DMS153 (cell line): ENCODE measurements around the gene CTNNA3.

Experiments used
- DNase-seq: peaks from one replicate; lab custom pipeline; 2025; lab: John Stamatoyannopoulos, UW

CTNNA3 gene

DNA sequence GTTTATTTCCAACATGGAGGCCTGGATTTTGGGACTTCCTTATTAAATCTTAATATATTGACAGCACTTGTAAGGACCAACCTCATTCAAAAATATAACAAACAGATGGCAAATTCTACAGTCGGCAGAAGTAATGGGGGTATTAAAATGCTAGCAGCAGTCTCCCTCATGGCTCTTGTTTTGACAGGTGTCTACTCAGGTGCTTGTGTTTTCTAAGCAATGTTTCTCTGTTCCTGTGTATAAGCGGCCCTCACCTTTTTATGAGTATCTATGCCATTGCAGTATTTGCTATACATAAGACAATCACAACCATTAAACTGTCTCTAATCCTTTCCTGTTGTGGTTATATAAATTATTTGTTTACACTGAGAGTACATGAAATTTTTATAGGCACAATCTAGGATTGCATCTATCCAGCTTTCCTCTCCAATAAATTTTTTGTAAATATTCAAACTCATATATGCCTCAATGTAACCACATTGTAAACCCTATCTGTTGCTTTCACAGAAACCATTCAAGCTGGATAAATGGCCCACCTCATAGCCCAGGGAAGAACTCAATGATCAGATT, 835.5 kb downstream of the CTNNA3 start:
- DNase-seq, result no peak

DNA sequence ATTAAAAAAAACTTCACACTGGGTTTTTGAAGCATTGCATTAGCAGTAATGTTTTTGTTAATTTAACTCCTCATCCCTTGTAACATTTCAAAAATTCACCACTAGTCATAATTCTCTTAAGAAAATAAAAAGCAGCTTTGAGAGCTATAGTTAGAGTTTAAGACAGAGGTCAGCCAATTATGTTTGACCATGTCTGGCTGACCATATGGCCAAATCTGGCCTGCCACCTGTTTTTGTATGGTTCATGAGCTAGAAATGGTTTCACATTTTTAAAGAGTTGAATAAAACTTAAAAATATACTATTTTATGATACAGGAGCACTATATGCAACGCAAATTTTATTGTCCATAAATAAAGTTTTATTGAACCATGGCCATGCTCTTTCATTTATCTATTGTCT, 843.2 kb downstream of the CTNNA3 start:
- no peak for DNase-seq

DNA sequence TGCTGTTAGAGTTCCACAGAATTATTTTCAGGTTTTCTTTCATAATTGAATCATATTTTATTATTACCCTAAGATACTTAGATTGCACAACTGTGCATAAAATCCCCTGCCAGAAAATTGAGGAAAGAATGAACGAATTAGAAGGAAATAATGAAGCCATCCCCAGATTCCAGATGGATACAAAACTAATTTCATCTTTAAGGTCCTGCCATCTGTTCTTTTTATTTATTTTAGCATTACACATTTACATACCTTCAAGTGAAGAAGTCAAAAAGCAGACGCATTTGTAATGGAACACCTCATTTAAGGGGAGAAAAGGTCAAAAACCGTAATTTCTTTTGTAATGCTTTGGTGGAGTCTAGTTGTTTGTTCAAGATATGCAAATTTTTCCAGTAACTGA, 847.1 kb downstream of the CTNNA3 start:
- DNase-seq, result no peak

DNA sequence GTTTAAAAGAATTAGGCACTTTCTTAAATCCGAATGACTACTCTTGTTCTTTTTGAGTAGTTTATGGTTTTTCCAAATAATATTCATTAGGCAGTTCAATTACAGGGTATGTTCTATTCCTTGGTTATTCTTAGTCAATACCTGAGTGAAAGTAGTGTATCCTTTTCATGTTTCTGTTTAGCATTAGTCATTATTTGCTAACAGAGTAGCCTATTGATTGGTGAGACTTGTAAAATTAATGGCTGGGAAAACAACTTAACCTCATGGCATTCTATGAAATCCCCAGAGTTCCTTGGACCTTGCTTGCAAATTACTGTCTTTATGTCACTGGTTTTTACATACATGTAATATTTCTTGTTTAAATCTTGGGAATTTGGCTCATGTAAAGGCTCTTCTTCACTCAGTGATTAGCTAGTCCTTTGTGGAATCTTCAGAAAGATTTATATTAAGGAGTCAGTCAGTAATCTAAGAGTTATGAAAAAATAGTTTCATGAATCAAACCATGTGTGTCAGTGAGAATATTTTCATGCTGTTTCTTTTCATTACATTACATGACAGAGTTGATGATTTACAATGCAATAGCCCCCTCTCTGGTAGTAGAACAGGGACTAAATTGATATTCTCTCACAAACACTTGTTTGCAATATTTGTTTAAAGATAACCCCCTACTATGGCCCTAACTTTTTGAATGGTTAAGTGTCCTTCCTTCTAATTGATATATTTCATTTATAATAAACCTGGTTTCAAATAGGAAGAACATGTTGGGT, 851.6 kb downstream of the CTNNA3 start:
- DNase-seq, result no peak

DNA sequence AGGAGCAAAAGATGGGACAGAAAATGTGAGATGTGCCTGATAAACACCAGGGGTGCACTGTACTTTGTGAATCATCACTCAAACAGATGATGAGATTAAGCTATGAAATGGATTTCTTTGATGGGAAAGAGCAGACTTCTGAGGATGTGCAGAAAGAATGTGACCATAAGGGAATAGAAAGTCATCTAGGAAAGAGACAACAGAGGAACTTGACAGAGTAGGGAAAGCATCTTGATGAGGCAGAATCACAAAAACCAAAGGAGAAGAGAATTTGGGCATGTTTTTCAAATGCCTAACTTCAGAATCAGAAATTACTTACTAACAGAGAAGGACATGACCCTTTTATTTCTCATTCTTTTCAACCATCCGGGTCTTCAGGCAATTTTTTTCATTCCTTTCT, 852.6 kb downstream of the CTNNA3 start:
- DNase-seq, result no peak

DNA sequence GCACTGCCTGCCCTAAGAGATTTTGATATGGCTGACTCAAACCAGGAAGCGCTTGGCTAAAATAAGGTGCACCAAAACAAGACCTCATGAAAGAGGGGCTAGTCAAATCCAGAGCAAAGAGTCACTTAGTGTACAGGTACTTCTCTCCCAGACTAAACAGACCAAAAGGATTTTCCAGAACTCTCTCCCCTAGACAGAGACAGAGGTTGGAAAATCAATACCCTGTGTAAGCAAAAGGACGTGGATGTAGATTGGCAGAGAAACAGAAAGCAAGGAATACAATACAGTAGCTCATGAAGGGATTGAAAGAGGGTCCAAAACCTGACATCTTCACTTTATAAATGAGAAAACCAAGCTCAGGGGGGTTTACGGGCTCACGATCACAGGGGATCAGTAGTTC, 853.1 kb downstream of the CTNNA3 start:
- DNase-seq, result no peak

DNA sequence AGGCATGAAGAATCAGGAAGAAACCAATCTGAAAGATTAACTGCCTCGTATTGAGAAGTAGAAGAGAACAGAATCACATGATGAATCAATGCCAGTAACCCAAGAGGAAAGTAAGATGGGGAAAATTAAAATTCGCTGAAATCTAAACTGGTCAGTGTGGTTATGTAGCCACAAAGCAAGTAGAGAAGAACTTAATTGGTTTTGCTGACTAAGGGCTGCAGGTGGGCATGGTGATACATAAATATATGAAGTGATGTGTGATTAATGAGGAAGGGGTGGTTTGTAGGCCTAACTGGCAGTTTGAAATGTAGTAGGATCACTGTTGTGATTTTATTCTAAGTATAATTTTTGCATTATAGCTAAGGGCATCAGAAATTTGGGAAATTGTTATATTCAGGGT, 853.6 kb downstream of the CTNNA3 start:
- no peak for DNase-seq

DNA sequence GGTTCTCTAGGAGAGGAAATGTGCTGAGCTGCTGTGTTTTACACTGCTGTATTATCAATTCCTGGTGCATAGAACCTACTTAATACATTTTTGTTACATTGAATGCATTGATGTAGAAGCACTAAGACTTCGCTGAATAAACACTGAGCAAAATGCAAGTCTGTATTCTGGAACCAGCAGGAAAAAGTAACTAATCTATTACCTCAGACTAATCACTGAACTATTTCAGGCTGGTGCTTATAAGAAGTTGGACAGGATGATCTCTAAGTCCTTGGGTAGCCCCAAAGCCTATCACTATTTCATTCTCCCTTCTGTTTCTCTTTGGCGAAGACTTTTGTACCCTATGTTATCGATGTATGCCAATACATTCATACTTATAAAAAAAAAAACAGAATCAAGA, 857.3 kb downstream of the CTNNA3 start:
- no peak for DNase-seq

DNA sequence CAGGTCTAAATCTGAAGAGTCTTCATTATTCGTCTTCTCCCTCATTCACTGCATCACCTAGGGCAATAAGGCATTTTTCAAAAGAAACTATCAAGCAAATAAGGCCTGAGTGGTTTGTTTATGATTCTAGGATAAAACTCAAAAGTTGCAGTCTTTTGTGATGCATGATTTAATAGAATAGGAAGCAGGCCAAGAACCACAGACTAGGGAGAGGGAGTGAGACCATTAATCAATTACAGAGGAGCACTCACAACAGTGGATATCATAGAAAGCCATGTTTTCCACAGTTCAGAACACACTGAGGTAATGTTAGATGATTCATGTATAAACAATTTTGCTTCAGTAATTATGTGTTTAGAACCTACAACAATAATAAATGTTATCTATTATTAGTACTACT, 858.0 kb downstream of the CTNNA3 start:
- DNase-seq, result no peak

DNA sequence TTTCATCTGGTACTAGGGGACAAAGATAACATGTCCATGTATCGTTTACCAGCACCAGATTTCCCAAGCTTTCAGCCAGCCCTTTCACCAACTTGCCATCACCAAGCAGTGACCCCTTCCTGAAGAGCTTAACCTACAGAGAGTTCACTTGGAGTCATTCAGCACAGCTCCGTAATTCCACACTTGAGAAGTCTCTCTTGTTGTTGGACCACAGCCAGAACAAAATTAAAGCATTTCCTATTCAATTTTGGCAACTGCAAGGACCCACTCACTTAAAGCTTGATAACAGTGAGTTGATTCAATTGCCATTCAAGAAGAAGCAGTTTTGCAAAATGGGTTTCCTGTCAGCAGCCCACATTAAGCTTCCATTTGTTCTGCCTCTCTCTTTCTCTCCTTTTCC, 858.7 kb downstream of the CTNNA3 start:
- DNase-seq, result no peak

DNA sequence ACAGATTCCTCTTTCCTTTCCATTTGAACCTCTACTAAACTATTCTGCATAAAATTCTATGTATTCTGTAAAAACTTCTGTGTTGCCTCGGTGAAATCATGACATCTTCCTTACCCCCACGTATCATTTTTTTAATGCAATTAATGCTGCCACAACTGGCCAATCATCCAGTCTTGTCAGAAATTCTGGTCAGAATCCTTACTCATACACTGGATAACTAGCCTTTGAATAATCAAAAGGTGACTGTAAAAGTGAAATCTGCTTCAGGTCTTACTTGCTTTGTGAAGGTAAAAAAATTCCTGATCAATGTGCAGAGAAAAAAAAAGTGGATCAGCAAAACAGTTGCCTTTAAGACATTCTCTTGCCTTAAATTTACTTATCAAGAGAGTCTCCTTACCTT, 859.2 kb downstream of the CTNNA3 start:
- no peak for DNase-seq

DNA sequence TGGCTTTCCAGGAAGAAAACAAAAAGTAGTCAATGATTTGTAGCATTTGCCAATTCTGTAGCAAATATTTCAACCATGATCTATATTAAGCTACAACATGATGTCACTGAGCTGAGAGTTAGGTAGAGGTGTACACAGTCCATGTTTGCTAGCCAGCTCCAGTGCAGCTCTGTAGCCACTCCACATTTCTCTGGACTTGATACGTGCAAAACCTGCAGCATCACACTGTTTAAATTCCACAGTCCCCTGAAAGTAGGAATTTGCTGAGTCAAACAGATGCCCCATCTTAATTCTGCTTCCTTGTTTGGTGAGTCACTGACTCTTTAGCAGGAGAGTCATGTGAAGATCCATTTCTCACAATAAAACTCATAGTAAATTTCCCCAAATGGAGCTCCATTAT, 859.9 kb downstream of the CTNNA3 start:
- DNase-seq, result no peak

DNA sequence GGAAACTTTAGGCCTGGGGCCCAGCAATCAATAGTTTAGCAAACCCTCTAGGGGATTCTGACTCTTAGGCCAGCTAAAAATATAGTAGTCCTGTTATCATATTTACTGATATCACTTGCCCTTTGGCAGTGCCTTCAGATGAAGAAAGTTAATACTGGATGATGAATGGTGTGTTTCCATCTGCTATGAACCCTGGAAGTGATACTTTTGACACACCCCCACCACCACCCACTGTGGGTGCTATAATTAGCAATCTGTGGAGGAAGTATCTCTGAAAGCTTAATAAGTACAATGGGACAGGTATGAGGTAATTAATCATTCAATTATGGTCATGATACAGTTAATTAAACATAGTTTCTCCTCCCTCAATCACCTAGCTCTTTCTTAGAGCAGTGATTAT, 860.6 kb downstream of the CTNNA3 start:
- DNase-seq, result no peak

DNA sequence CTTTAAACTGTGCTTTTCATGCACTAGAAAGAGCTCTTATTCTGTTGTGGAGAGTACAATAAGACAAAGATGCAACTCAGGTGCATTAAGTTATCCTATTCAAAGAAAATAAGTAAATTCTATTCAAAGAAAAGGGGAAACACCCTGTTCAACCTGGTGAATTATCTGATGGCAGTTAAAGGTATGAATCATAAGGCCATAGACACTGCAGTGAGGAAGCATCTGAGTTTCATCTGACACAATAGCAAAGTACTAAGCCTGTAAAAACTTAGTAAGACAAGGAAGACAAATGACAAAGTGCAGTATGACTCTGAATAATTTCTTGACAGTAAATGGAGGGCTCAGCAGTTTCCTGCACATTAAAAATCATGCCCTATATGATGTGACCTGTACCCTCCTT, 861.2 kb downstream of the CTNNA3 start:
- DNase-seq, result no peak

DNA sequence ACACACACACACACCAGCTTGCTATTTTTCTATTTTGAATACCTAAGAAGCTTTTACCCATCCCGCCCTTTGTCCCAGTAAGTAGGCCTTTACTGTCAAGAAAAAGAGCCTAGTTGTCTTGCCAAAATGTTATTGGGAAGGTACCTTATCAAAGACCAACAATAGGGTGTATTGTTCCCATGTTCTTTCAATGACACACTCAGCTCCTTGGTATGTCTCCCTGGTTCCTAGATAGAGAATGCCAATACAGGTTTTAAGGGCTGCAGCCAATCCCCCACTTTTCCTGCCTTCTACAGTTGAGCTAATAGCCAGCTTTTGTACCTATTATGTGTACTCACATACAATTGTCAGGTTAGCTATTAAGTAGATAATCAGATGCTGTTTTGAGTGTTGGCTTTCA, 862.1 kb downstream of the CTNNA3 start:
- DNase-seq, result no peak

DNA sequence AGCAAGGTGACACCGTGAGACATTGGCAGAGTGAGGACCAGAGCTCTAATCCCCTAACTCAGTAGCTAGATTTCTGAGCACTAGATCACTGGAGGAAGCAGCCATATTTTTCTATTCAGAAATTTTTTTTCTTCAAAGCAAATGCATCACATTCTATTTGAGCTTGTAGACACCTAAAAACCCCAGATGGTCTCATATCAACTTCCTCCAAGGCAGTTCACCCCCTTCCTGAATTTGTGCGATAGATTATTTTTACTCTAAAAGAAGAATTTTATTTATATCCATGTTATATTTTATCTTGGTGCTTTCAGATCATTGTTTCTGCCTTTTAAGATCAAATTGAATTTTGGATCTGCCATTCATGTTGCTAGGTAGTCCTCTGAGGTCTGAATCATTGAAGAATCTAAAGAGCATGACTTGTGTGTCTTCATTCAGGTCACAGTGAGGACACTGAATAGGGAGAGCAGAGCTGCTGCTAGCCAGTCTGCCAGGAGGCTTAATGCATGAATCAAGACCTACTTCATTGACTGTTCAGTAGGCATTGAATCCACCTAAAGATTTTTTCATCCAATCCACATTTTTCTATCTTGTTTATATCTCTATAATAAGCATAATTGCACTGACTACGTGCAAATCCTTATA, 863.1 kb downstream of the CTNNA3 start:
- DNase-seq, result no peak

DNA sequence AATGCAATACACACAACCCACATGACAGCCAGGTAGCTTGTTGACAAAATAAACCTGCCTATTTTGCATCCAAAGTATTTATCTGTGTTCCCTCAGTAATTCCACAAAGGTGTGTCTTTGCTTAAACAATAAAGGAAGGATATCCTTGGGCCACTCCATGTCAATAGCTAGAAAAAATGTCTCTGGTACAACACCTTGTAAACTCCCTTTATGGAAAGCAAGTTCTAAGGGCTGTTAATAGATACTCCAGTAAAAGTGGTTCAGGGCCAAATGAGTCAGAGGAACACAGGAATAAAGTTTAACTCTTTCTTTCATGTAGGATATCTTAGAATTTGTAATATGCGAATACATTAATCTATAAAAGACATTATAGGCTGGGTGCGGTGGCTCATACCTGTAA, 867.0 kb downstream of the CTNNA3 start:
- DNase-seq, result no peak

DNA sequence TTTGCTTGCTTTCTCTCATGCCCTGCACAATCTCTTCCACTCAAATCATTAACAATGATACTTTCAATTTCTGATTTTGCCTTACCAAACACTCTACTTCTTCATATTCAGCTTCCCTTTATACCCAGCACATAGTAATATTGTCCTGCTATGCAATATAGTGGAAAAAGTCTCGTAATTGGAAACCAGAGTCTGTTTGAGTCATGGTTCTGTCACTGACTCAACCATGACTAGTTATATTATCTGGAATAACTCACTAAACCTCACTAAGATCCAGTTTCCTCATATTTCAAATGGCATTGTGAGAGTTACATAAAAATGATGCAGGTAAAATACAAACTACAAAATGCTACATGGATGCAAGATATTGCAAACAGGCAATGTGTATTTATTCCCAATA, 868.6 kb downstream of the CTNNA3 start:
- DNase-seq, result no peak

DNA sequence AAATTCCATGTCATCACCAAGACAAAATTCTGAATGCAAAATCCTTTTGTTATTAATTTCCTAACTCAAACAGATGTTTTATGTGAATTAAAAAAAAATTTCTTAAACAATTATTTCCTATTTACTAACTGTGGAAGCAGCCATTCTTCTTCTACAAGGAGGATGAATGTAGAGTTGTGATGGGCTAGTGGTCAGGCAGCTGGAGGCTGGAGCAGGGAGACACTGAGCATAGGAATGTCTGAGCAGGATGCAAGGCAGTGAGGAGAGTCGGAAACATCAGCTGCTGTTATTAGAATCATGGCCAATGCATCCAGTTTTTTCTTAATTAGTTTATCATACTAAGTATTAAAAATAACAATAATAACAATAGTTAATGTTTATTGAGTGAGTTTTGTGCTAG, 872.7 kb downstream of the CTNNA3 start:
- no peak for DNase-seq

DNA sequence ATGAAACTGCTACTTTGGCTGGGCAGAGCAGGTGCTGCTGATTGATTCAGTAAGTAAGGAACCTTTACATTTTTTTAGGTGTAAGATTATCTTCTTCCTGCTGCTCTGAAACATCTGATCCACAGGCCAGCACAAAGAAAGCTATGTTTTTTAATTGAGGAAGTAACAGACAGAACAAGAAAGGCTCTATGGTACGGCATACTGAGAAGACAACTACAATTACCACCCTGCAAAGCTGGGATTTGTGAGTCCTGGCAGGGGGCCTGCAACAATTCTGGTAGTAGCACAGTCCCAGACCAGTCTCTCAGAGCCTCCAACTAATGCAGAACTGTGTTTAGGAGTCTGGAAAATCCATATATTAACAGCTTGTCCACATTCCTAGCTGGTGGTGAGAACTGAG, 873.2 kb downstream of the CTNNA3 start:
- DNase-seq, result no peak

DNA sequence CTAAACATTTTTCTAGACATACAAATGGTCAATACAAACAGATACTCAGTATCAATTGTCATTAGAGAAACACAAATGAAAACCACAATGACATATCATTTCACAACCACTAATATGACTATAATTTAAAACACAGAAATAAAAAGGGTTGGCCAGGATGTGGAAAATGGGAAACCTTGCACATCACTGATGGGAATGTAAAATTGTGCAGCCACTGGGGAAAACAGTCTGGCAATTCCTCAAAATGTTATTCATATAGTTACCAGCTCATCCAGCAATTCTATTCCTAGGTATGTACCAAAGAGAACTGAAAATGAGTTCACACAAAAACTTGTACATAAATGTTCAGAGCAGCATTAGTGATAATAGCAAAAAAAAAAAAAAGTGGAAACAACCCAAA, 876.3 kb downstream of the CTNNA3 start:
- DNase-seq, result no peak

DNA sequence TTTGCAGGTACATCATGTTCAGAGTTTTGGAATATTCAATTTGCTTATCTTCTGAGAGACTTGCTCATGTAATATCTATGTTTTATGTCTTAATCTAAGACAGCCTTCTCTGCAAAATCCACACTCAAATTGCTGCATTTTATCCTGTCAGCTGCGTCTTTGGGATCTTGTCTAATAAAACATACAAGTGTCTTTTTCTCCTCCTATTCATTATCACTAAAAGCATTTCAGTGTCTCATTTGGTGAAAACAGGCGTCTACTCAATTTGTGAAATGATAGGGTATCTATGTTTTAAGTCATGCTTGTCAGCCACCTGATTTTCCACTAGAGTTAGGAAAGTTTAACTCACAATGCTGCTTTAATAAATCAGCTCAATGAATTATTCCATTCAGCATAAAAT, 882.9 kb downstream of the CTNNA3 start:
- no peak for DNase-seq

DNA sequence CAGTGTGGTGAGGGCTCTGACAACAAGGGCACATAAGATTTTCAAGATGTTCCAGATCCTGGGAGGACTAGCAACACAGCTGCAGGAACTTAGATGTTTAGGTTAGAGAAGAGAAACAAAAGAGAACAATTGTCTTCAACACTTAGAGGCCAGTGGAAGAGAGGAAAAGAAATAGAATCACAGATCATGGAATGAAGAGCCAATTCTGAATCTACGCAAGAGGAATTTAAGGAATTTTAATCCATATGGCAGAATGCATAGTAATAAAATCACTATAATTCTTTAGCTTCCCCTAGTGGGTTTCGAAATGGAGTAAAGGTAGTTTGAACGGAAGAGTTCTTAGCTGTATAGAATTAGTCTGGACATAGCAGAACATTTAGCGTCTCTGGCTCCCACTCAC, 884.8 kb downstream of the CTNNA3 start:
- no peak for DNase-seq

DNA sequence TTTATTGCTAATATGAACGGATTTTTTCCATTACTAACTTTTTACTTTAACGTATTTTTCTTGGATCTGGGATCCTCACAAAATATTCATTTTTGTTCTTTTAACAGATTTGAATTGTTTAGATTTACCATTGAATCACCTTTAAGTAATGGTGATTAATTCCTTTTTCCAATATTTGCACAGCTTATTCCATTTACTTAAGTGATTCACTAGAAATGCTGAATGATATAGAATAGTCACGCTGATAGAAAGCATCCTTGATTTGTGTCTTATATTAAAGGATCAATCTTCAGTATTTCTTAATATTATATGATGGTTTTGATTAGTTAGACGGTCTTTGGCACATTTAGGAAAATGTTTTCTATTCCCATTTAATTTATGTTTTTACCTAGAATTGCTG, 886.6 kb downstream of the CTNNA3 start:
- no peak for DNase-seq
